ENCODE measurements around the gene OR6C76.

DNA sequence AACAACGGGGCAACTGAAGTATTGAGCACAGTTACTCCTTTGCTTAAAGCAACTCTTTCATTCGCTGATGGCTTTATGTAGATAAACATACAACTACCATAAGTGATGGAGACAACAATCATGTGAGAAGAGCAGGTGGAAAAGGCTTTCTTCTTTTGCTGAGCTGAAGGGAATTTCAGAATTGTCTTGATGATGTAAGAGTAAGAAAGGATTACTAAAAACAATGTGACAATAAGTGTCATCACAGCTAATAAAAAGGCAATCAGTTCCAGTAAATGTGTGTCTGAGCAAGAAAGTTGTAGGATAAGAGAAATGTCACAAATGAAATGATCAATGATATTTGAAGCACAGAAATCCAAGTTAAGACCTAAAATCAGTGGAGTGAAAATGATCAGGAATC, 43.2 kb downstream of the OR6C76 start:
- TF ChIP-seq, protein P1, sequence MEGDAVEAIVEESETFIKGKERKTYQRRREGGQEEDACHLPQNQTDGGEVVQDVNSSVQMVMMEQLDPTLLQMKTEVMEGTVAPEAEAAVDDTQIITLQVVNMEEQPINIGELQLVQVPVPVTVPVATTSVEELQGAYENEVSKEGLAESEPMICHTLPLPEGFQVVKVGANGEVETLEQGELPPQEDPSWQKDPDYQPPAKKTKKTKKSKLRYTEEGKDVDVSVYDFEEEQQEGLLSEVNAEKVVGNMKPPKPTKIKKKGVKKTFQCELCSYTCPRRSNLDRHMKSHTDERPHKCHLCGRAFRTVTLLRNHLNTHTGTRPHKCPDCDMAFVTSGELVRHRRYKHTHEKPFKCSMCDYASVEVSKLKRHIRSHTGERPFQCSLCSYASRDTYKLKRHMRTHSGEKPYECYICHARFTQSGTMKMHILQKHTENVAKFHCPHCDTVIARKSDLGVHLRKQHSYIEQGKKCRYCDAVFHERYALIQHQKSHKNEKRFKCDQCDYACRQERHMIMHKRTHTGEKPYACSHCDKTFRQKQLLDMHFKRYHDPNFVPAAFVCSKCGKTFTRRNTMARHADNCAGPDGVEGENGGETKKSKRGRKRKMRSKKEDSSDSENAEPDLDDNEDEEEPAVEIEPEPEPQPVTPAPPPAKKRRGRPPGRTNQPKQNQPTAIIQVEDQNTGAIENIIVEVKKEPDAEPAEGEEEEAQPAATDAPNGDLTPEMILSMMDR (IDR thresholded peaks at IDR 0.05), result no peak
- no peak for TF ChIP-seq POLR2A (IDR thresholded peaks at IDR 0.05)
- no peak for TF ChIP-seq POLR2AphosphoS5 (IDR thresholded peaks at IDR 0.05)
- no peak for TF ChIP-seq EP300 (IDR thresholded peaks at IDR 0.05)
